Tibial nerve (tissue), 4 donors: ENCODE results near the gene DLX1.

Source experiments
- EP300 ChIP-seq, 2 donors: sonication (generic); formaldehyde crosslinking; IDR thresholded peaks; one replicate each; pipeline ENCODE4 v1.6.1; 2017; ENCODE audit warnings: antibody characterized with exemption in 2 of 2, mild to moderate bottlenecking in 1 of 2
- POLR2A ChIP-seq, 2 donors: fragments of 450-650 bp; IDR thresholded peaks; one replicate each; pipeline ENCODE4 v1.6.1; 2017; ENCODE audit warnings: antibody characterized with exemption in 2 of 2, mild to moderate bottlenecking in 2 of 2, moderate library complexity in 2 of 2
- TF ChIP-seq, protein P1 (sequence below), 5 experiments: fragments of 200-600 bp in 3 of 5; fragments of 450-650 bp in 2 of 5; sonication (generic) in 3 of 5; IDR thresholded peaks; one replicate each; pipeline ENCODE4 v1.5.1; 2016 to 2019; ENCODE audit warnings: antibody characterized with exemption in 5 of 5, mild to moderate bottlenecking in 3 of 5, moderate library complexity in 2 of 5

GRCh38 chr2:172047566-172048507 lies 37.5 kb upstream of the DLX1 start:
- TF ChIP-seq, protein P1, sequence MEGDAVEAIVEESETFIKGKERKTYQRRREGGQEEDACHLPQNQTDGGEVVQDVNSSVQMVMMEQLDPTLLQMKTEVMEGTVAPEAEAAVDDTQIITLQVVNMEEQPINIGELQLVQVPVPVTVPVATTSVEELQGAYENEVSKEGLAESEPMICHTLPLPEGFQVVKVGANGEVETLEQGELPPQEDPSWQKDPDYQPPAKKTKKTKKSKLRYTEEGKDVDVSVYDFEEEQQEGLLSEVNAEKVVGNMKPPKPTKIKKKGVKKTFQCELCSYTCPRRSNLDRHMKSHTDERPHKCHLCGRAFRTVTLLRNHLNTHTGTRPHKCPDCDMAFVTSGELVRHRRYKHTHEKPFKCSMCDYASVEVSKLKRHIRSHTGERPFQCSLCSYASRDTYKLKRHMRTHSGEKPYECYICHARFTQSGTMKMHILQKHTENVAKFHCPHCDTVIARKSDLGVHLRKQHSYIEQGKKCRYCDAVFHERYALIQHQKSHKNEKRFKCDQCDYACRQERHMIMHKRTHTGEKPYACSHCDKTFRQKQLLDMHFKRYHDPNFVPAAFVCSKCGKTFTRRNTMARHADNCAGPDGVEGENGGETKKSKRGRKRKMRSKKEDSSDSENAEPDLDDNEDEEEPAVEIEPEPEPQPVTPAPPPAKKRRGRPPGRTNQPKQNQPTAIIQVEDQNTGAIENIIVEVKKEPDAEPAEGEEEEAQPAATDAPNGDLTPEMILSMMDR (IDR thresholded peaks at IDR 0.05): no peak
- TF ChIP-seq EP300 (IDR thresholded peaks at IDR 0.05) (no peak), POLR2A (IDR thresholded peaks at IDR 0.05) (no peak)
